Activated B cell treated with CpG ODN at 0.5 μM for 24 hours (primary cell): ENCODE data around the gene OR8D1. TPM values are rescaled to one million over a fixed set of nuclear protein-coding genes. Genes with fewer than 3 reads are reported as not detected.

Source experiments
- ATAC-seq: fragments of 200-7000 bp; cut with Tn5 transposase; one replicate; pipeline ENCODE4 v1.10.0; 2021; ENCODE audit warnings: low read depth, mild to moderate bottlenecking, moderate library complexity
- CTCF ChIA-PET: fragments of 350-600 bp; sonication (Branson Sonifier 250); formaldehyde crosslinking; loops from one replicate; lab custom pipeline; 2021; ENCODE audit warnings: antibody characterized with exemption; lab: Charles Lee
- POLR2A ChIA-PET: fragments of 350-600 bp; sonication (Branson Sonifier 250); formaldehyde crosslinking; loops from one replicate; lab custom pipeline; 2021; ENCODE audit warnings: antibody characterized with exemption; lab: Charles Lee
- DNase-seq: peaks from one replicate; pipeline ENCODE4 v3.0.0; 2022
- H3K27ac Mint-ChIP-seq: one replicate; pipeline ENCODE4 v1.8.0; 2020; ENCODE audit warnings: mixed read lengths
- H3K27me3 Mint-ChIP-seq: one replicate; pipeline ENCODE4 v1.8.0; 2021; ENCODE audit warnings: mixed read lengths
- H3K36me3 Mint-ChIP-seq: one replicate; pipeline ENCODE4 v1.8.0; 2021; ENCODE audit warnings: low read depth, mixed read lengths
- H3K4me1 Mint-ChIP-seq: one replicate; pipeline ENCODE4 v1.8.0; 2021; ENCODE audit warnings: mixed read lengths
- H3K4me3 Mint-ChIP-seq: one replicate; pipeline ENCODE4 v1.8.0; 2020; ENCODE audit warnings: mild to moderate bottlenecking, mixed read lengths
- H3K9me3 Mint-ChIP-seq: one replicate; pipeline ENCODE4 v1.8.0; 2020; ENCODE audit warnings: mixed read lengths
- CTCF ChIP-seq: fragments of 200-600 bp; IDR thresholded peaks from one replicate; pipeline ENCODE4 v1.8.0; 2022; ENCODE audit warnings: antibody characterized with exemption, mild to moderate bottlenecking
- intact Hi-C: fragments of 100-400 bp; cut with micrococcal nuclease; formaldehyde crosslinking; loops from one replicate; pipeline ENCODE4 v1.15.1; 2024
- total RNA-seq: library from RNA; stranded (reverse); gene quantifications from 2 replicates; pipeline ENCODE4 v1.2.3, GENCODE V29; 2022

OR8D1 gene
- total RNA-seq, 1 donor from 2014 or later: not detected

GRCh38 chr11:124296016-124296415, 17.7 kb downstream of the OR8D1 start:
- Mint-ChIP-seq H3K9me3 (peaks cover 2% of the 10 kb centered on the region), H3K27ac (no peak overlapping the region), H3K4me1 (no peaks in the 10 kb centered on the region), H3K27me3 (peaks cover 1% of the 10 kb centered on the region), H3K4me3 (no peak overlapping the region), H3K36me3 (no peaks in the 10 kb centered on the region)
- ATAC-seq (no peak), DNase-seq (no peak)
- no peak for TF ChIP-seq CTCF
- ChIA-PET CTCF (no interaction called here), POLR2A (no interaction called here)
- intact Hi-C loops: no loop called here

GRCh38 chr11:124294687-124295086, 19.1 kb downstream of the OR8D1 start:
- peaks cover 1% of the 10 kb centered on the region for H3K27me3 Mint-ChIP-seq
- intact Hi-C loops: no loop called here
- ChIA-PET POLR2A (no interaction called here), CTCF (no interaction called here)
- ATAC-seq (no peak), DNase-seq (no peak)
- H3K4me1 Mint-ChIP-seq: no peaks in the 10 kb centered on the region
- no peak overlapping the region for H3K27ac Mint-ChIP-seq
- H3K4me3 Mint-ChIP-seq: no peak overlapping the region
- H3K36me3 Mint-ChIP-seq: no peaks in the 10 kb centered on the region
- no peak for TF ChIP-seq CTCF
- H3K9me3 Mint-ChIP-seq: peaks cover 4% of the 10 kb centered on the region

GRCh38 chr11:124285610-124286344, 28.0 kb downstream of the OR8D1 start:
- DNase-seq (no peak), ATAC-seq (no peak)
- peaks cover 18% of the 10 kb centered on the region for H3K9me3 Mint-ChIP-seq
- H3K27me3 Mint-ChIP-seq: no peaks in the 10 kb centered on the region
- H3K27ac Mint-ChIP-seq: no peak overlapping the region
- TF ChIP-seq CTCF: no peak
- H3K4me3 Mint-ChIP-seq: no peak overlapping the region
- H3K36me3 Mint-ChIP-seq: no peaks in the 10 kb centered on the region
- CTCF ChIA-PET: no interaction called here
- POLR2A ChIA-PET: no interaction called here
- intact Hi-C loops: no loop called here
- peaks cover 10% of the 10 kb centered on the region for H3K4me1 Mint-ChIP-seq

DNA sequence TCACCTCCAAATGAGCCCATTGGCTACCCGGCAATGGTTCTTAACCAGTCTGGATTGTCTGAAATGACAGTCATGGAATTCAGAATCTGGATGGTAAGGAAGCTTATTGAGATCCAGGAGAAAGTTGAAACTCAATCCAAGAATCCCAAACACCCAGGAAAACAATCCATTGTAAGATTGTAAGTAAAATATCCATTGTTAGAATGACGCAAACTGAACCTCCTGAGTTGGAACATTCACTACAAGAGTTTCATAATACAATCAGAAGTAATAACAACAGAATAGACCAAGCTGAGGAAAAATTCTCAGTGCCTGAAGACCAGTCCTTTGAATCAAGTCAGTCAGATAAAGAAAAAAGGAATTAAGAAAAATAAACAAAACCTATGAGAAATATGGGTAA, 35.5 kb downstream of the OR8D1 start:
- CTCF ChIA-PET: no interaction called here
- peaks cover 3% of the 10 kb centered on the region for H3K27me3 Mint-ChIP-seq
- H3K27ac Mint-ChIP-seq: no peak overlapping the region
- no peak for TF ChIP-seq CTCF
- peaks cover 7% of the 10 kb centered on the region for H3K9me3 Mint-ChIP-seq
- ATAC-seq (no peak), DNase-seq (no peak)
- POLR2A ChIA-PET: no interaction called here
- no peaks in the 10 kb centered on the region for H3K36me3 Mint-ChIP-seq
- H3K4me1 Mint-ChIP-seq: no peaks in the 10 kb centered on the region
- H3K4me3 Mint-ChIP-seq: no peak overlapping the region
- intact Hi-C loops: no loop called here

DNA sequence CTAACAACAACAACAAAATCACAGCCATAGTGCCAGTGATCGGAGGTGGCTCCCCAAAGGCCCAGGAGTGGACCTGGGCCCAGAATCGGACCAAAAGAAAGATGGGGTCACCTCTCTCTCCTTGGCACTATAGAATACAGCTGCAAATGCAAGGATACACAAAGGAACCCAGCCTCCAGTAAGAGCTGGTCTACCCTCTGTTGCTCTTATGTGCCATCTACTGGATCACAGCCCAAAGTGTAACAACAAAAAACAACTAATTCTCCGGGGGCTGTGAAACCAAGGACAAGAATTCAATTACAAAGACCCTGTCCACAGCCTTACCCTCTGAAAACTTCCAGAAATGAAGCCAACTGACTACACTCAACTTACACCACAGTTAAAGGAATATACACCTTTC, 35.9 kb downstream of the OR8D1 start:
- DNase-seq (no peak), ATAC-seq (no peak)
- peaks cover 3% of the 10 kb centered on the region for H3K27me3 Mint-ChIP-seq
- no peak for TF ChIP-seq CTCF
- H3K27ac Mint-ChIP-seq: no peak overlapping the region
- peaks cover 6% of the 10 kb centered on the region for H3K9me3 Mint-ChIP-seq
- ChIA-PET CTCF (no interaction called here), POLR2A (no interaction called here)
- no peak overlapping the region for H3K4me3 Mint-ChIP-seq
- H3K4me1 Mint-ChIP-seq: no peaks in the 10 kb centered on the region
- intact Hi-C loops: no loop called here
- H3K36me3 Mint-ChIP-seq: no peaks in the 10 kb centered on the region
